ENCODE data around the gene TSPYL1. TPM values are rescaled to one million over a fixed set of nuclear protein-coding genes. Genes with fewer than 3 reads are reported as not detected.
A peak's percentile ranks its signal among the peaks of the same experiment; 100 is the strongest.
"Not testable (repeated sequence)": the region's sequence is repeated elsewhere in the genome, so short reads cannot be mapped to it uniquely, and the experiment has no call there.

Gene TSPYL1
- total and polyA plus RNA-seq, 2 experiments from 2014 or later: 40.8 to 65.2 TPM

DNA sequence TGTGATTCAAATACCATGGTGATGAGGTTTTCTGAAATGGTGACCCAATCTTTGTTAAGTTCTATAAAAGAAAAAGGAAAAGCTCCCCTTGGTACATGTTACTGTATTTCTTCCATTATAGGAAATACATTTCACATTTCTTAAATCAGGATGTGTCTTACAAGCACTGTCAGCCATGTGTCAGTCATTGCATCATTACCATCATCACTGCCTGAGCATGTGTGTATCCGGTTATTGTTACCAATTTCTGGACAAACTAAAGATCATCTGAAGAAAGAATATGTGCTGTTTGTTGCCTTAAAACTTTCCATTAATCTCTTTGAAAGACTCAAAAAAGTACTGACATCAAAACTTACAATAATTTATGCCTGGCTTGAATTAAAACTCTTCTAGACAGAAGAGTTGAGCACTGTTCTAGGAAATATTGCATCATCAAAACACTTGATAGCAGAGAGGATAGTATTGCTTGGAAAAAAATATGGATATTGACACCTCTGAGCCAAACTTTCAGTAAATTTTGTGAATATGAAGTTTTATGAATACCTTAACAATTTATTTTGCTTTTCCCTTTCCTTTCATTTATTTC lies 7.1 kb upstream of the TSPYL1 start:
- H3K4me3 ChIP-seq: no peak overlapping the region
- no peaks in the 10 kb centered on the region for H3K36me3 ChIP-seq
- no peaks in the 10 kb centered on the region for H3K27me3 ChIP-seq
- TF ChIP-seq, protein P1, sequence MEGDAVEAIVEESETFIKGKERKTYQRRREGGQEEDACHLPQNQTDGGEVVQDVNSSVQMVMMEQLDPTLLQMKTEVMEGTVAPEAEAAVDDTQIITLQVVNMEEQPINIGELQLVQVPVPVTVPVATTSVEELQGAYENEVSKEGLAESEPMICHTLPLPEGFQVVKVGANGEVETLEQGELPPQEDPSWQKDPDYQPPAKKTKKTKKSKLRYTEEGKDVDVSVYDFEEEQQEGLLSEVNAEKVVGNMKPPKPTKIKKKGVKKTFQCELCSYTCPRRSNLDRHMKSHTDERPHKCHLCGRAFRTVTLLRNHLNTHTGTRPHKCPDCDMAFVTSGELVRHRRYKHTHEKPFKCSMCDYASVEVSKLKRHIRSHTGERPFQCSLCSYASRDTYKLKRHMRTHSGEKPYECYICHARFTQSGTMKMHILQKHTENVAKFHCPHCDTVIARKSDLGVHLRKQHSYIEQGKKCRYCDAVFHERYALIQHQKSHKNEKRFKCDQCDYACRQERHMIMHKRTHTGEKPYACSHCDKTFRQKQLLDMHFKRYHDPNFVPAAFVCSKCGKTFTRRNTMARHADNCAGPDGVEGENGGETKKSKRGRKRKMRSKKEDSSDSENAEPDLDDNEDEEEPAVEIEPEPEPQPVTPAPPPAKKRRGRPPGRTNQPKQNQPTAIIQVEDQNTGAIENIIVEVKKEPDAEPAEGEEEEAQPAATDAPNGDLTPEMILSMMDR (IDR thresholded peaks at IDR 0.05; ENCODE audit: low read depth, low read length): no peak
- no peak for DNase-seq (ENCODE audit: low read depth in 1 of 2, low spot score in 1 of 2)
- H3K9me3 ChIP-seq (ENCODE audit: low read depth): no peaks in the 10 kb centered on the region
- H3K27ac ChIP-seq: no peak overlapping the region
- no peaks in the 10 kb centered on the region for H3K4me1 ChIP-seq (ENCODE audit: low read depth)

DNA sequence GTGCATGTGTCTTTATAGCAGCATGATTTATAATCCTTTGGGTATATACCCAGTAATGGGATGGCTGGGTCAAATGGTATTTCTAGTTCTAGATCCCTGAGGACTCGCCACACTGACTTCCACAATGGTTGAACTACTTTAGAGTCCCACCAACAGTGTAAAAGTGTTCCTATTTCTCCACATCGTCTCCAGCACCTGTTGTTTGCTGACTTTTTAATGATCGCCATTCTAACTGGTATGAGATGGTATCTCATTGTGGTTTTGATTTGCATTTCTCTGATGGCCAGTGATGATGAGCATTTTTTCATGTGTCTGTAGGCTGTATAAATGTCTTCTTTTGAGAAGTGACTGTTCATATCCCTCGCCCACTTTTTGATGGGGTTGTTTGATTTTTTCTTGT lies 5.3 kb upstream of the TSPYL1 start:
- not testable (repeated sequence) for H3K27me3 ChIP-seq; H3K4me3 ChIP-seq; H3K9me3 ChIP-seq (ENCODE audit: low read depth); H3K36me3 ChIP-seq; DNase-seq (ENCODE audit: low read depth in 1 of 2, low spot score in 1 of 2); H3K4me1 ChIP-seq (ENCODE audit: low read depth); H3K27ac ChIP-seq

DNA sequence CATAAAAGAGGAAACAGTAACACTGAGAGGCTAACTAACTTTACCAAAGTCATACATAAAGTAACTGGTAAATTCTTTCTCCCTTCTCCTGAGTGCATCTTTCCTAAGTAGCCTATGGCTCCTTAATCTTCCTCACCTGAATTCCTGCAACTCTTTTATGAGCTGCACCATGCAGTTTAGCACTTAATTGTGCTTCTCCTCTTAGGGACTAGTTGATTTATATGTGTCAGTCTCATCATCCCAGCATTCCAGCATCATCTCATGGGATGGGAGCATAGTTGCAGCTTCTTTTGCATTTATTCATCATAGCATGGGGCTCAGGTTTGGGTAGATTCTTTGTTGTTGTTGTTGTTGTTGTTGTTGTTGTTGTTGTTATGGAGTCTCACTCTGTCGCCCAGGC lies 3.5 kb upstream of the TSPYL1 start:
- H3K4me1 ChIP-seq (ENCODE audit: low read depth): peaks cover 11% of the 10 kb centered on the region
- no peaks in the 10 kb centered on the region for H3K9me3 ChIP-seq (ENCODE audit: low read depth)
- no peaks in the 10 kb centered on the region for H3K27me3 ChIP-seq
- no peak overlapping the region for H3K27ac ChIP-seq
- no peak overlapping the region for H3K4me3 ChIP-seq
- TF ChIP-seq, protein P1 (IDR thresholded peaks at IDR 0.05; ENCODE audit: low read depth, low read length): no peak
- DNase-seq (ENCODE audit: low read depth in 1 of 2, low spot score in 1 of 2): no peak
- no peaks in the 10 kb centered on the region for H3K36me3 ChIP-seq

DNA sequence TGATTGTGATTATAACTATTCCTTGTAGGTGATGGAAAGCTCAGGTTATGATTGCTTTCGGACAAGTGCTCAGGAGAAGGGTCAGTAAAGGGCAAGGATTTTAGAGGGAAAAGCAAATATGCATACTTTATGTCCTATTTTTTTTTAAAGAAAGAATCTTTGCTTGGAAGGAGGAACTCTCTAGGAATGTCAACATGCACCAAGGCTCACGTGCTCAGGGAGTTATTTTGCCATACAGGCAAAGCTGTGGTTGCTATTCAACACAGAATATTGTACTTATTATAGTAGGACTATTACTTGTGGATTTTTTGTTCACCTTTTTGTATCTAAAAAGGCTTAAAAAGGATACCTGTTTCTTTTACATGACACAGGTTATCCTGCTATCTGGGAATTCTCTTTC lies 3.0 kb upstream of the TSPYL1 start:
- Histone ChIP-seq H3K27ac (no peak overlapping the region), H3K27me3 (no peaks in the 10 kb centered on the region), H3K36me3 (no peaks in the 10 kb centered on the region), H3K4me1 (ENCODE audit: low read depth) (peaks cover 16% of the 10 kb centered on the region), H3K9me3 (ENCODE audit: low read depth) (no peaks in the 10 kb centered on the region), H3K4me3 (no peak overlapping the region)
- TF ChIP-seq, protein P1 (IDR thresholded peaks at IDR 0.05; ENCODE audit: low read depth, low read length): no peak
- no peak for DNase-seq (ENCODE audit: low read depth in 1 of 2, low spot score in 1 of 2)

DNA sequence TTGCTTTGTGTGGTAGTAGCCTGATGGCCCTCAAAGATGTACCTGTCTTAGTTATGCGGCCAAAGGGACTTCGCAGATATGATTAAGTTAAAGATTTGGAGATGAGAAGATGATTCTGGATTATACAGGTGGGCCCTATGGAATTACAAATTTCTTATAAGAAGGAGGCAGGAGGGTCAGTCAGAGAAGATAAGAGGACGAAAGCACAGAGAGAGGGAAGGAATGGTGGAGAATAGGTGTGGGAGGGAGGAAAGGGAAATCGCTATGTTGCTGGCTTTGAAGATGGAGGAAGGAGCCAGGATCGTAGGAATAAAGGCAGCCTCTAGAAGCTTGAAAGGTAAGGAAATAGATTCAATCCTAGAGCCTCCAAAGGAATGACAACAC lies 1.2 kb upstream of the TSPYL1 start:
- H3K4me3 ChIP-seq: no peak overlapping the region
- H3K27me3 ChIP-seq: no peaks in the 10 kb centered on the region
- no peaks in the 10 kb centered on the region for H3K36me3 ChIP-seq
- DNase-seq (ENCODE audit: low read depth in 1 of 2, low spot score in 1 of 2): no peak
- peaks cover 27% of the 10 kb centered on the region for H3K4me1 ChIP-seq (ENCODE audit: low read depth)
- TF ChIP-seq, protein P1 (IDR thresholded peaks at IDR 0.05; ENCODE audit: low read depth, low read length): no peak
- peak overlapping the region; percentile 92 for H3K27ac ChIP-seq
- no peaks in the 10 kb centered on the region for H3K9me3 ChIP-seq (ENCODE audit: low read depth)

DNA sequence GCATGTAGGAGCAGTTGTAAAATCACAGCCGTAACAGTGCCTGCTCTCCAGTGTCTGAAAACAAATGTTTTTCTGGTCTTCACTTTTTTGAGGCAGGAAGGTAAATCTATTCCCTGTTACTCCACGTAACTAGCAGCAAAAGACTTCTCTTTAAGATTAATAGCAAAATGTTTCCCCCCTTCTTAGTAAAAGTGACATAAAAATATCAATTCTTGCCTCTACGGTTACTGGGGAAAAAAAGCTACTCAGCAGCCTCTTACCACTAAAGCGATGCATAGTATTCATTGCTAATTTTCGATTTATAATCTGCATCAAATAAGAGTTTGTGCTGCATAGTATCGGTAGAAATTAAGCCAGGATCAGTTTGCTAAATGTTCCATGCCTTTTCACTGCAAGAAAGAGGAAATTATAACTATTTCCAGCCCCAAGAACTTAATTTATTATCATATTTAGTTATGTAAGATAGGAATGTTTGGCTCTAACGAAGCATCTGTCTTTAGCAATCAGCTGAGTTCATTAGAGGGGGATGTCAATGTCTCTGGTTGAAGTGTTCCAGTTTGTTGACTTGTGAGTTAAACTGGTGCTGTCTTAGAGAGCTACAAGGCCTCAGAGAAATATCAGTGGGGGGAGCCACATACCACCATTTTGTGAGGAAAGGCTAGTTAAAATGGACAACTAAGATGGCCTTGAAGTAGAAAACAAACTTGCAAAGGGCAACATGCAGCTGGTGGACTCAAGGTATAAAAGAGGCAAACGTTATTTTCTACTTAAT lies 617 bp upstream of the TSPYL1 start:
- TF ChIP-seq, protein P1 (IDR thresholded peaks at IDR 0.05; ENCODE audit: low read depth, low read length): no peak

More for the DNA sequence above, 617 bp upstream of the TSPYL1 start:
- Histone ChIP-seq H3K4me3 (peak overlapping the region; percentile 75), H3K4me1 (ENCODE audit: low read depth) (peaks cover 30% of the 10 kb centered on the region), H3K27me3 (no peaks in the 10 kb centered on the region), H3K36me3 (no peaks in the 10 kb centered on the region), H3K27ac (peak overlapping the region; percentile 92), H3K9me3 (ENCODE audit: low read depth) (no peaks in the 10 kb centered on the region)
- DNase-seq (ENCODE audit: low read depth in 1 of 2, low spot score in 1 of 2): peak in 1 of 2 donors; percentile 28
